ENCODE data around the gene TIMELESS.
"Not testable (repeated sequence)": the region's sequence is repeated elsewhere in the genome, so short reads cannot be mapped to it uniquely, and the experiment has no call there.

Gene TIMELESS

DNA sequence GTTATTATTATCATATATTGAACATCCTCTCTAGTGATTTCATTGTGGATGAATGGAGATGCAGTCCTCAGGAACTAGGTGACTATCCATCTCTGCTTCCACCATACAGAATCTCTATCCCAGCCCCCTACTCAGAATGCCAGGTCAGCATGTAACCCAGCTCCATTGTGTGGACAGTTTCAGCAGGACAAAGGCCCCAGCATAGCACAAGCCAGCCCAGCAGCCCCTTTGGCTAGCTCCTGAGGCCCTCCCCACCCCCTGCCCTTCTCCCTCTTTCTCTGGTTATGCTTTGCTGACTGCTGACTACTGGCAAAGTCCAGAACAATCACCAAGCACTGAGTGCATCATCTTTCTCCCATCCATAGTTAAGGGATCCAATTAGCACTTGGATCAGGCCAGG is 13.3 kb upstream of the TIMELESS start:
- DNase-seq (ENCODE audit: low read depth in 2 of 2), result no peak

GRCh38 chr12:56461235-56462159 is 12.3 kb upstream of the TIMELESS start:
- no peak for DNase-seq (ENCODE audit: low read depth in 2 of 2)

DNA sequence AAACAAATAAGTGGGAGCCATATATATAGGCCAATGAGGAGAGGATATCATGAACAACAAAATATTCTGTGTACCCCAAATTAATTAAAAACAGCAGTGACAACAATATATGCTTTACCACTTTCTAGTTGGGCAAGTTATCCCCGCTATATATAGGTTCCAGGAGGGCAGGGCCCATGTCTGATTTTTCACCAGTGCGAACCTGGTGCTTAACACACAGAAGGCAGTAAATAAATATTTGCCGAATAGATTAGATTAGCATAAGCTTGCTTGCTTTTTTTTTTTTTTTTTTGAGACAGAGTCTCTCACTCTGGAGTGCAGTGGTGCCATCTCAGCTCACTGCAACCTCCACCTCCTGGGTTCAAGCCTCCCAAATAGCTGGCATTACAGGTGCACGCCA is 8.6 kb upstream of the TIMELESS start:
- no peak for DNase-seq (ENCODE audit: low read depth in 2 of 2)

DNA sequence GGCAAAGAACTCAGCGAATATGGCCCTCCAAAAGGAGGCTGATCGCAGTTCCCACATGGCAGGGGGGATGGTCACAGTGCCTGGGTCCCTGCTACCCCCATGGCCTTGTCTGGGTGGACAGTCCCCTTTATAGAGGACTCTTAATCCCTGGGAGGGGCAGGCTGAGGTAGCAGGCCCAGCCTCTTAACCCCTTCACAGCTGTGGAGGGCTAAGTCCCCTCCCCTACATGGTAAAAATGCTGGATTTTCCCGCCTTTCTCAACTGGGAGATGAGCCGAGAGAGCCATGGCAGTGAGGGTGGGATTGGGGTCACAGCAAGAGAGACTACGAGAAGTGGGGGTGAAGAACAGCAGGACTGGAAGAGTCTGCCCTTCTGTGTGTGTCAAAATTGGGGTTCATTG is 5.3 kb upstream of the TIMELESS start, which contains the start of gene MIP:
Gene MIP (minus strand): TSS at position 101 of the 400 bp plus-strand sequence. CDS start 44 bp downstream, at position 57.
- DNase-seq (ENCODE audit: low read depth in 2 of 2), result no peak

DNA sequence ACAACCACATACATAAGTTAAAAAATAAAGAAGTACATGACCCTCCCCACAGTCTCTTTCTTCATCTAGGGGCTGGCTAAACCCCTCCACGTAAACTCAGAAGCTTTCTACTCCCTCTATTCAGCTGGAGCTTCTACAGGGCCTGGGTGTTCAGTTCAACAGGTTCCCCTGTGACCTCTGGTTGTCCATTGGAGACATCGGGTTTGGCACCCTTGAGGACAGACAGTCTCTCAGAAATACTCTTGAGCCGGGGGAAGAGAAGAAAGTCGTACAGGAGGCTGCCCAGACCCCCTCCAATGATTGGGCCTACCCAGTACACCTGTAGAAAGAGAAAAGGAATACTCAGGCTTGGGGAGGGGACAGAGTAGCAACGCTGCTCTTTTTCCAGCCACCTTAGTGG is 1.9 kb upstream of the TIMELESS start:
- no peak for DNase-seq (ENCODE audit: low read depth in 2 of 2)

DNA sequence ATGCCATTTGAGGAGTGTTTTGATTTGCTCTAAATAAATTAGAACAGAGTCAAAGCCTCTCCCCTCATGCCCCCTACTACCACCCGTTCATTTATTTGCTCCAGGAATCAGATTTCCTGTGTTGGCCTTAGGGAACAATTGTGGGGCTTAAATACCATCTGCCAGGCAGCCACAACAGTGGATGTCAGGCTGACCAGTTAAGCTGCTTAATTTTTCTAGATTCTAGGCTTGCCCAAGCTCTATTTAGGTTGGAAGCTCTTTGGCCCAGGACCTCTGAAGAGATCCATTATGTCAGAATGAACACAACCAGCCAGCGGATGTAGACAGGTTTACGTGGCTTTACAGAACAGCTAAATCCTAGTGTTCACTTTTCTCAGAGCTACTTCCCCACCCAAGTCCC is 1.0 kb upstream of the TIMELESS start:
- no peak for DNase-seq (ENCODE audit: low read depth in 2 of 2)

DNA sequence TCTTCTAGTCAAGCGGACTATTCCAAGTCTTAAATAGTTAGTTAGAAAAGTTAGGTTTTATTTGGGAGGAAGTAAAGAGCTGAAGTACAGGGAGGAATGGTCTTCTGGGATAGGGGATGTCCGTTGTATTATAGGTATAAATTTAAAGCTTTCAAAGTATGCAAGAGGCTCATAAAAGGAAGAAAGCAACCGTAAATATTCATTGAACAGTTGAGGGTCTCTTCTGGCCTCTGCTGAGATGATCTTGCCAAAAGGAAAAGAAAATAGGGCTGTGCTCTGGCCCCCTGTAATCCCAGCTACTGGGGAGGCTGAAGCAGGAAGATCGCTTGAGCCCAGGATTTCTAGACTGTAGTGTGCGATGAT is 377 bp upstream of the TIMELESS start:
- no peak for DNase-seq (ENCODE audit: low read depth in 2 of 2)

- not testable (repeated sequence) for DNase-seq (ENCODE audit: low read depth in 2 of 2)
These were observed 6.0 kb downstream of the TIMELESS start for GRCh38 chr12:56443208-56443607.

GRCh38 chr12:56437430-56438176 is 11.6 kb downstream of the TIMELESS start:
- no peak for DNase-seq (ENCODE audit: low read depth in 2 of 2)

DNA sequence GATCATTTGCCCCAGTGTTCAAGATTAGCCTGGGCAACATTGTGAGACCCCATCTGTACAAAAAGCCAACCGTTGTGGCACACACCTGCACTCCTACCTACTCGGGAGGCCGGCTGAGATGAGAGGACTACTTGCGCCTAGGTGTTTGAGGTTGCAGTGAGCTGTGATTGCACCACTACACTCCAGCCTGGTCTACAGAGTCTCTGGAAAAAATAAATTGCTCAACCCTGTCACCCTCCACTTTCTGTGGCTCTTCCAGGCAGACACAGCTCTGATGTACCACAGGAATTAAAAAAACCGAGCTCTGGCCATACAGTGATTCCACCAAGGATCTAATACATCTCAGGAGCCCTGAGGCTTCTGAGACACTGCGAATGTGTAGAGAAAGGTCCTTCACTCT is 14.4 kb downstream of the TIMELESS start:
- no peak for DNase-seq (ENCODE audit: low read depth in 2 of 2)

DNA sequence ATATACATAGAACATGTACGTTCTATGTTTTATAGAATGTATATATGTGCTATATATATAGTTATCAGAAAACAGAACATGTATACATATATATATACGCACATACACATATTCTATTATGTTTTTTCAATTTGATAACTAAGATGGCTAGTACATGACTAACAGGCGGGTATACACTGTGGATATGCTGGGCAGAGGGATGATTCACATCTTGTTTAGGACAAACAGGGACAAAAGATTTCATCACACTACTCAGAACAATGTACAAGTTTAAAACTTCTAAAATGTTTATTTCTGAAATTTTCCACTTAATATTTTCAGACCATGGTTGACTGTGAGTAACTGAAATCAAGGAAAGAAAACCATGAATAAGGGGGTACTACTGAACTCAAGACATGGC is 17.4 kb downstream of the TIMELESS start:
- DNase-seq (ENCODE audit: low read depth in 2 of 2), result no peak

GRCh38 chr12:56431288-56431687 is 17.9 kb downstream of the TIMELESS start:
- no peak for DNase-seq (ENCODE audit: low read depth in 2 of 2)

- DNase-seq (ENCODE audit: low read depth in 2 of 2), result no peak
These were observed 23.2 kb downstream of the TIMELESS start for GRCh38 chr12:56425940-56426438.

- no peak for DNase-seq (ENCODE audit: low read depth in 2 of 2)
These were observed 24.0 kb downstream of the TIMELESS start for GRCh38 chr12:56425193-56425592.

DNA sequence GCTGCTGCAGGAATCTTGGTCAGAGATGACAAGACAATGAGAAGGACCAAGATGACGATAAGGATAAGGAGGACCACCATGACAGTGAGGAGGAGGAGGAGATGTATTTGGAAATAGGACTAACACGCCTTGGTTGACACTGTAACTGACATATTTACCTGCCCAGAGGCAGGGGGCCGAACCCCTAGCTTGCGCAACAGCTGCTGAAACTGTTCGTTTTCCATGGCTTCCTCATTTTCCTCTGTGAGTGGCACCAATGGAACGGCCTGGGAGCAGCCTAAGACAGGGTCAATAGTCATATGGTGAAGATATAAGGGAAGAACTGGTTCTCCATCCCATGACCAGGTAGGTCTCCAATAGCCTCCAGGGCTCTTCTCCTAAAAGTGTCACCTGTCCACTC is 28.8 kb downstream of the TIMELESS start:
- DNase-seq (ENCODE audit: low read depth in 2 of 2), result no peak

DNA sequence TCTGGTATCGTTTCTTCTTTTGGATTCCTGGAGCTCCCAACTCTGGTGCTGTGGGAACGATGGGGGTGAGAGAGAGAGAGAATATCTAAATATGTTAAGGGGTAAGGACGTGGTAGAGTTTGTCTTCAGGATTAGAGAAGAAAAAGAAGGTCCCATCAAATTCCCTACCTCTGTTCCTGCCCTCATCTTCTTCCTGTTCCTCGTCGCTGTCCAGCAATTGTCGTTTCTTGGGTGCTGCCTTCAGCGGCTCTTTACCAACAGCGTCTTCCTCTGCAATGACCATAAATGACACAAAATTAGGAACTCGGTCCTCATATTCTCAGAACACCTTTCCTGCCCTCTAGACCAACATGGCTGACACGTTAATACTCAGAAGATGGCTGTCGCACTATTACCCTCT is 31.5 kb downstream of the TIMELESS start:
- DNase-seq (ENCODE audit: low read depth in 2 of 2), result no peak

DNA sequence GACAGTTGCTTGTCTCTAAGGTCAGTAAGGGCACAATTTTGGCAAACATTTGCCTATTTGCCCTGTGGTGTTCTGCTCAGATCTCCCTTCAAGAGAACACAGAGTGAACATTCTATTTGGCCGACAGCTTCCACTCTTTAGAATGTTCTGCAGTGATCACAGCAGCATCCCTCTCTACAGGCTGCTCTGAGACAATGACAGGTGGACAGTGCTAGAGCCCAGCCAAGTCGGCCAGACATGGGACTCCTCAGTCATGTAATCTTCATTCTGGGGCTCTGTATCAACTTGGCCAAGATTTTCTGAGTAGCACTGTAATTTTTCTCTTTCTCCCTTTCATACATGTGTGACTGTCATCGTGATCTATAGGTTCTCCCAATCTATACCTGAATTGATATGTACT is 34.8 kb downstream of the TIMELESS start:
- no peak for DNase-seq (ENCODE audit: low read depth in 2 of 2)

DNA sequence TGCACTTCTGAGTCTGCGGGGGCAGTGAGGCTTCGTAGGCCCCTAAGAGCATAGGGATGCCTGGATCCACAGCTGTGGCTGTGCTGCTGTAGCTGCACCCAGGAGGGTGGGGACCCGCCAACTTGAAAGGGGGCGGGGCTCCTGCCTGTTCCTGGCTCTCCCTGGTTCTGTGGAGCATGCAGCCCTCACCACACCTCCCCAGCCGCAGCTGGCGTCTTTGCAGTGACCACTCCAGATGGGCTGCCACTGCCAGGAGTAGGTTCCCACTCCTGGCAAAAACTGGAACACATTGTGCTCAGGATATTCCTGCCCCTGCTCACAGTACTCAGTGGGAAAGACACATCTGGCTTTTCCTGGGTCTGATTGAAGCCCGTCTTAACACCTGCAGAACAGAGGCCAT is 35.8 kb downstream of the TIMELESS start:
- DNase-seq (ENCODE audit: low read depth in 2 of 2), result no peak

- DNase-seq (ENCODE audit: low read depth in 2 of 2), result no peak
These were observed 37.2 kb downstream of the TIMELESS start for GRCh38 chr12:56411781-56412639.

- no peak for DNase-seq (ENCODE audit: low read depth in 2 of 2)
These were observed 38.5 kb downstream of the TIMELESS start for GRCh38 chr12:56410768-56411167.

- no peak for DNase-seq (ENCODE audit: low read depth in 2 of 2)
These were observed 40.3 kb downstream of the TIMELESS start for GRCh38 chr12:56408799-56409417.

All from stimulated activated CD4-positive, alpha-beta T cell treated with anti-CD3 and anti-CD28 coated beads, Interleukin-15, amount 100 ng/mL, for 48 hours (primary cell).